MCF 10A (cell line): ENCODE measurements around the gene HTT. TPM values are rescaled to one million over a fixed set of nuclear protein-coding genes. Genes with fewer than 3 reads are reported as not detected.

Experiments
- BruUV-seq: library from RNA; stranded (reverse); fragments of 400-500 nt; replicated peaks from 2 replicates; lab custom pipeline; 2021; lab: Mats Ljungman, UMichigan
- CTCF ChIA-PET: fragments of 300-600 bp; sonication (Branson Sonifier 250); formaldehyde crosslinking; extraction: SDS; loops from one replicate; lab custom pipeline; 2021; ENCODE audit warnings: antibody characterized with exemption, inconsistent platforms; lab: Yijun Ruan, JAX
- POLR2A ChIA-PET: fragments of 300-600, 350-650 bp; sonication (Branson Sonifier 250); formaldehyde crosslinking; extraction: SDS; loops from one replicate; lab custom pipeline; 2020; ENCODE audit warnings: antibody characterized with exemption, inconsistent platforms; lab: Yijun Ruan, JAX
- DNase-seq: peaks from one replicate; pipeline ENCODE4 v3.0.0-alpha.2; 2018; ENCODE audit not compliant: unreplicated experiment
- H3K27ac Mint-ChIP-seq: one replicate; pipeline ENCODE4 v1.8.0; 2022; ENCODE audit warnings: mild to moderate bottlenecking, low read depth, mixed read lengths; ENCODE audit not compliant: unreplicated experiment
- H3K27me3 Mint-ChIP-seq: one replicate; pipeline ENCODE4 v1.8.0; 2022; ENCODE audit warnings: mixed read lengths; ENCODE audit not compliant: insufficient read depth, unreplicated experiment
- H3K36me3 Mint-ChIP-seq: one replicate; pipeline ENCODE4 v1.8.0; 2022; ENCODE audit warnings: mild to moderate bottlenecking, moderate library complexity, mixed read lengths; ENCODE audit not compliant: insufficient read depth, unreplicated experiment
- H3K4me1 Mint-ChIP-seq: one replicate; pipeline ENCODE4 v1.8.0; 2022; ENCODE audit warnings: mixed read lengths; ENCODE audit not compliant: insufficient read depth, unreplicated experiment
- H3K4me3 Mint-ChIP-seq: one replicate; pipeline ENCODE4 v1.8.0; 2022; ENCODE audit warnings: mild to moderate bottlenecking, moderate library complexity, mixed read lengths; ENCODE audit not compliant: unreplicated experiment
- H3K9me3 Mint-ChIP-seq: one replicate; pipeline ENCODE4 v1.8.0; 2022; ENCODE audit warnings: mixed read lengths; ENCODE audit not compliant: unreplicated experiment
- intact Hi-C: fragments of 100-400 bp; cut with micrococcal nuclease; formaldehyde crosslinking; loops from 2 replicates; pipeline ENCODE4 v1.14.1; 2022
- total RNA-seq: library from RNA; stranded (reverse); gene quantifications from 2 replicates; pipeline ENCODE4 v1.2.3, GENCODE V29; 2022
- TF ChIP-seq, protein P1 (sequence below): fragments of 200-600 bp; IDR thresholded peaks from one replicate; pipeline ENCODE4 v1.8.0; 2022; ENCODE audit warnings: antibody characterized with exemption, mild to moderate bottlenecking; ENCODE audit not compliant: unreplicated experiment

HTT gene
- total RNA-seq, 1 experiment from 2014 or later: 47.4 TPM

GRCh38 chr4:3174371-3175338 is 100.2 kb downstream of the HTT start:
- no peak overlapping the region for H3K4me3 Mint-ChIP-seq
- TF ChIP-seq, protein P1, sequence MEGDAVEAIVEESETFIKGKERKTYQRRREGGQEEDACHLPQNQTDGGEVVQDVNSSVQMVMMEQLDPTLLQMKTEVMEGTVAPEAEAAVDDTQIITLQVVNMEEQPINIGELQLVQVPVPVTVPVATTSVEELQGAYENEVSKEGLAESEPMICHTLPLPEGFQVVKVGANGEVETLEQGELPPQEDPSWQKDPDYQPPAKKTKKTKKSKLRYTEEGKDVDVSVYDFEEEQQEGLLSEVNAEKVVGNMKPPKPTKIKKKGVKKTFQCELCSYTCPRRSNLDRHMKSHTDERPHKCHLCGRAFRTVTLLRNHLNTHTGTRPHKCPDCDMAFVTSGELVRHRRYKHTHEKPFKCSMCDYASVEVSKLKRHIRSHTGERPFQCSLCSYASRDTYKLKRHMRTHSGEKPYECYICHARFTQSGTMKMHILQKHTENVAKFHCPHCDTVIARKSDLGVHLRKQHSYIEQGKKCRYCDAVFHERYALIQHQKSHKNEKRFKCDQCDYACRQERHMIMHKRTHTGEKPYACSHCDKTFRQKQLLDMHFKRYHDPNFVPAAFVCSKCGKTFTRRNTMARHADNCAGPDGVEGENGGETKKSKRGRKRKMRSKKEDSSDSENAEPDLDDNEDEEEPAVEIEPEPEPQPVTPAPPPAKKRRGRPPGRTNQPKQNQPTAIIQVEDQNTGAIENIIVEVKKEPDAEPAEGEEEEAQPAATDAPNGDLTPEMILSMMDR: no peak
- BruUV-seq: no TSS peak
- H3K4me1 Mint-ChIP-seq: no peaks in the 10 kb centered on the region
- CTCF ChIA-PET: interaction anchor here (0.7 to 1.0 kb wide), 2 partner anchors 40 to 68 kb away, joined by 3 read pairs; no protein-coding TSS in a partner anchor
- no peaks in the 10 kb centered on the region for H3K27me3 Mint-ChIP-seq
- H3K9me3 Mint-ChIP-seq: peaks cover 3% of the 10 kb centered on the region
- intact Hi-C loops: no loop called here
- POLR2A ChIA-PET: interaction anchor here (0.9 kb wide), 1 partner anchor 12 kb away, joined by 5 read pairs; no protein-coding TSS in a partner anchor
- H3K36me3 Mint-ChIP-seq: peaks cover 63% of the 10 kb centered on the region
- H3K27ac Mint-ChIP-seq: no peak overlapping the region
- DNase-seq: no peak

- H3K27me3 Mint-ChIP-seq: no peaks in the 10 kb centered on the region
- DNase-seq: no peak
- H3K36me3 Mint-ChIP-seq: peaks cover 60% of the 10 kb centered on the region
- no TSS peak for BruUV-seq
- intact Hi-C loops: no loop called here
- no peaks in the 10 kb centered on the region for H3K9me3 Mint-ChIP-seq
- no peaks in the 10 kb centered on the region for H3K4me1 Mint-ChIP-seq
- TF ChIP-seq, protein P1: no peak
- H3K4me3 Mint-ChIP-seq: no peak overlapping the region
- no peak overlapping the region for H3K27ac Mint-ChIP-seq
- ChIA-PET POLR2A (no interaction called here), CTCF (interaction anchor here (0.9 kb wide), 1 partner anchor 17 kb away, joined by 4 read pairs; no protein-coding TSS in a partner anchor)
Measured at GRCh38 chr4:3176367-3177229, 102.1 kb downstream of the HTT start.

GRCh38 chr4:3177426-3177825 is 102.9 kb downstream of the HTT start:
- ChIA-PET CTCF (interaction anchor here (0.9 kb wide), 1 partner anchor 16 kb away, joined by 4 read pairs; no protein-coding TSS in a partner anchor), POLR2A (no interaction called here)
- Mint-ChIP-seq H3K36me3 (peaks cover 59% of the 10 kb centered on the region), H3K4me1 (no peaks in the 10 kb centered on the region), H3K27ac (no peak overlapping the region), H3K27me3 (no peaks in the 10 kb centered on the region), H3K9me3 (no peaks in the 10 kb centered on the region), H3K4me3 (no peak overlapping the region)
- DNase-seq: no peak
- TF ChIP-seq, protein P1: no peak
- intact Hi-C loops: no loop called here
- no TSS peak for BruUV-seq
